CD4-positive, alpha-beta T cell treated with Interleukin-4 for 1 hour (primary cell): ENCODE data around the gene BACE1-AS.
"Not testable (repeated sequence)": the region's sequence is repeated elsewhere in the genome, so short reads cannot be mapped to it uniquely, and the experiment has no call there.

Experiments
- DNase-seq, 2 donors: peaks; one replicate each; pipeline ENCODE4 v3.0.0-alpha.2; 2020 to 2022

The BACE1-AS gene

GRCh38 chr11:117290809-117291396 is at the start of gene BACE1-AS:
Gene BACE1-AS (plus strand): TSS chr11:117291346.
- no peak for DNase-seq

DNA sequence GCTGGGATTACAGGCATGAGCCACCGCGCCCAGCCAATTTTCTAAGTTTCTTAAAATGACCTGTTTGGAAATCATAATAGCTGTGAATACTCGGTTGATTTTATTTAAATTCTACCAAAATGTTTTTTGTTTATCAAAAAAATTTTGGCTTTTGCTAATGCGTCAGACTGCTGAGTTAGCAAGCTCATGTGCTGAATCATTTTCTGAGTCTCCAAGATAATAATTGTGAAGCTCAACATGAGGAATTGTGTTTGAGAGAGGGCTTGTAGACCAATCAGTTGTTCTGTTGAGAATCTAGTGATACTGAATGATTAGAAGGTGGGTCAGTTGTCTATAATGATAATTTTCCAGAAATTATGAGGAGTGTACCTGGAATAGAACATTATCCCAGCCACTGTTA is 42.8 kb upstream of the BACE1-AS start:
- DNase-seq, result no peak

DNA sequence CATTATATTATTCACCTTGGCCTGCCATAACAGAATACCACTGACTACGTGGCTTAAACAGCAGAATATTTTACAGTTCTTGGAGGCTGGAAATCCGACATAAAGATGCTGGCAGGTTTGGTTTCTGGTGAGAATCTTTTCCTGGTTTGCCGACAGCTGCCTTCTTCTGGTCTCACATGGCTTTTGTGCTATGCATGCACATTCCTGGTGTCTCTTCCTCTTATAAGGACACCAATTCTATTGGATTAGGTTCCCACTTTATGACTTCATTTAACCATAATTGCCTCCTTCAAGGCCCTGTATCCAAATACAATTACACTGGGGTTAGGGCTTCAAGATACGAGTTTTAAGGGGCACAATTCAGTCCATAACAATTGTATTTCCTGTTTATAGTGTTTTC is 41.6 kb upstream of the BACE1-AS start:
- no peak for DNase-seq

GRCh38 chr11:117251506-117251905 is 39.6 kb upstream of the BACE1-AS start:
- no peak for DNase-seq

DNA sequence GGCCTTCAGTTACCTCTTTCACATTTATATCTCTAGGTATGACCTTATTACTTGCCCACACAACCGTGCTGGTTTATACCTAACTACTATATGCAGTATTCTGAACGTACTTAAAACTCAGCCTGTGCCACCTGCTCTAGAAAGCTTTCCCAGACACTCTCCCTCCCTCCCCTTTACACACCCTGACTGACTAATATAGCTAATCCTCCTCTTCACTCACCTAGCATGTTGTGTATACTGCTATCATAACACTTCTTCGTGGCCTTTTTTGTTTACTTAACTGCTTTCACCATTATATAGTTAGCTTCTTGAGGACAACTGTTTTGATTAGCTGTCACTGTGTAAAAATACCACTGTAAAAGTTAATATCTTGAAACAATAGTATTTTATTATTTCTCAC is 35.2 kb upstream of the BACE1-AS start:
- DNase-seq, result no peak

GRCh38 chr11:117256573-117256972 is 34.6 kb upstream of the BACE1-AS start:
- no peak for DNase-seq

- DNase-seq, result no peak
Measured at GRCh38 chr11:117258576-117258975, 32.6 kb upstream of the BACE1-AS start.

DNA sequence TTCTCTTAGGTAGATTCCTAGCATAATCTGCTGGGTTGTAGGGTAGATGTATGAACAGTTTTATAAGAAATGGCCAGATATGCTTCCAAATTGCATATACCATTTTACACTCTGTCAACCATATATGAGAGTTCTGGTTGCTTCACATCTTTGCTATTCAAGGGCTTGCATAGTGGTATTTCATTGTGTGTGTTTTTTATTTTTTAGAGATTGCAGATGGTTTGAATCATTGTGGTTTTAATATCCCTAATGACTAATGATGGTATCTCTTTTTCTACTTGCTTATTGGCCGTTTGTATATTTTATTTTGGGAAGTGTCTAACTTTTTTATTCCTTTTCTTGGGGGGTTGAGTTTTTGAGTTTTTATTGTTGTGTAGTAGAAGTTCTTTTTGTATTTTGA is 31.7 kb upstream of the BACE1-AS start:
- no peak for DNase-seq

DNA sequence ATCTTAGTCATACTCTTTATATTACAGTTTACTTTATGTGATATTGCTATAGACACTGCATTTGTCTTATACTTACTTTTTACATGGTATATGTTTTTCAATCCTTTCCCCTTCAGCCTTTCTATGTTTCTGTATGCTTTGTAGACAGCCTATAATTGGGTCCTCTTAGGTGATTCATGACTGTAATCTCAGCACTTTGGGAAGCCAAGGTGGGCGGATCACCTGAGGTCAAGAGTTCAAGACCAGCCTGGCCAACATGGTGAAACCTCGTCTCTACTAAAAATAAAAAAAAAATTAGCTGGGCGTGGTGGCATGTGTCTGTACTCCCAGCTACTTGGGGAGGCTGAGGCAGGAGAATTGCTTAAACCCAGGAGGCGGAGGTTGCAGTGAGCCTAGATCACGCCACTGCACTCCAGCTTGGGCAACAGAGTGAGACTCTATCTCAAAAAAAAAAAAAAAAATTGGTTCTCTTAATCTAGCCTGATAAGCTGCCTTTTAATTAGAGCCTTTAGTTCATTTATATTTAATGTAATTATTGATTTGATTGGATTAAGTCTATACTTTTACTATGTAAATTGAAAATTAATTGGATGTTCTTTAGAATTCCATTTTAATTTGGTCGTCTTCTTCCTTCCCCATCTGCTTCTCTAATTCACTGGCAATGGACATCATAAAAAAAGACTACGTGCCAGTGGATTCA is 26.4 kb upstream of the BACE1-AS start:
- not testable (repeated sequence) for DNase-seq

DNA sequence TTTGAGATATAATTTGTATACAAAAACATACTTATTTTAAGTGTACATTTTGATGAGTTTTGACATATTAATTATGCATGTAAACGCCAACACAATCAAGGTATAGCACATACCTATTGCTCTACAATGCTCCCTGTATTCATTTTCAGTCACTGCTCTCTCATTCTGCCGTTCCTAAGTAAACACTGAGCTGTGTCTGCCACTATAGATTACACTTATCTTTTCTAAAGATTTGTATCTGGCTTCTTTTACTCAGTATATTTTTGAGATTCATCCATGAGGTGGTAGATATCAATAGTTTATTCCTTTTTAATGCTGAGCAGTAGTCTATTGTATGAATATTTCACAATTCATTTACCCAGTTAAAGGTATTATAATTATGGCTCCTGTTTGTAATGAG is 25.4 kb upstream of the BACE1-AS start:
- no peak for DNase-seq

- no peak for DNase-seq
Measured at GRCh38 chr11:117269856-117270255, 21.3 kb upstream of the BACE1-AS start.

DNA sequence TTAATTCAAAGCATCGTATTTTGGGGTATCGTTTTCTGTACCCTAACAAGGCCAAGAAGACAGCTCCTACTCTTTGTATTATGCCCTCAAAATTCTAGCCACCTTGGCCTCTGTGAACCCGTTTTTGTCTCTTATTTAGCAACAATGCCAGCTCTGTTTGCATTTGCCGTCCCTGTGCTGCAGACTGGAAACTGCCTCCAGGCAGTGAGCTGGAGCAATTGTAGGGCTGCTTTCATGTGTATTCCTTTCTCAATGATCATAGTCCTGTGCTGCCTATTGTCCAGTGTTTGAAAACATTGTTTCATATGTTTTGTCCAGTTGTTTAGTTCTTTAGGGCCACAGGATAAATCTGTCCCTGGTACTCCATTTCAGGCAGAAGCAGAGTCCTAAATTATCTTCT is 19.9 kb upstream of the BACE1-AS start:
- DNase-seq, result no peak

DNA sequence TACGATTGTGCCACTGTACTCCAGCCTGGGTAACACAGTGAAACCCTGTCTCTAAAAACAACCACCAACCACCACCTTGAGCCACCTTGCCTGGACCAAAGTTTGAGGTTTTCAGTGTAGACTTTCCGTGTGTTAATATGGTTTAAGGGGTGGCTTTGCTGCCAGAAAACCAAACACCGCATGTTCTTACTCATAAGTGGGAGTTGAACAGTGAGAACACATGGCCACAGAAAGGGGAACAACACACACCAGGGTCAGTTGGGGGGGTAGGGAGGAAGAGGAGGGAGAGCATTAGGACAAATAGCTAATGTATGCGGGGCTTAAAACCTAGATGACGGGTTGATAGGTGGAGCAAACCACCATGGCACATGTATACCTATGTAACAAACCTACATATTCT is 19.0 kb upstream of the BACE1-AS start:
- not testable (repeated sequence) for DNase-seq

DNA sequence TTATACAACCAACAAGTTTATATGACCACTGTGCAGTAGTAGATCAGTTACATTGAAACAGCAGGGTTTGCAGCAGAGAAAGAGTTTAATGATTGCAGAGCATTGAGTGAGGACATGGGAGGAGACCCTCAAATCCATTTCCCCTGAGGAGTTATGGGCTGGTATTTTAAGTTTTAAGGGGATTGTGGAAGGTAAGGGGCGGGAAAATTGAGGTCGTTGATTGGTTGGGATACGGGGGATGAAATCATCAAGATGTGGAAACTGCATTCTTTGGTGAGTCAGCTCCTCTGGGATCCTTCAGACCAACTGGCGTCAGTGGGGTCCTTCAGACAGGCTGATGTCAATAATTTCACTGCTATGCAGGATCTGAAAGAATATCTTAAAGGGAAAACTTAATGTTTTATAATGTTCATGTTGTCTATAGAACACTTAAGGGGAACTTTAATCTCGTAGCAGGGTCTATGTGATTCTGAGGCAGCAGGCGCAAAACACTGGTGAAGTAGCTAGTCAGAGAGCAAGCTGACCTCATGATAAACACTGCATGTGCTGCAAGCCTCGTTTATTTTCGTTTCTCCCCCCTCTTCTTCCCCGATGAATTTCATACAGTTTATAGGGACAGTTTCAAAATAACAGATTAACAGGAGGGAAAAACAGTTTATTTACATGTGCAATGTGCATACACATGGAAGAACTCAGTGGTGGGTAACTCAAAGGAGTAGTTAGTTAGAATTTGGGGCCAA is 17.4 kb upstream of the BACE1-AS start:
- no peak for DNase-seq

DNA sequence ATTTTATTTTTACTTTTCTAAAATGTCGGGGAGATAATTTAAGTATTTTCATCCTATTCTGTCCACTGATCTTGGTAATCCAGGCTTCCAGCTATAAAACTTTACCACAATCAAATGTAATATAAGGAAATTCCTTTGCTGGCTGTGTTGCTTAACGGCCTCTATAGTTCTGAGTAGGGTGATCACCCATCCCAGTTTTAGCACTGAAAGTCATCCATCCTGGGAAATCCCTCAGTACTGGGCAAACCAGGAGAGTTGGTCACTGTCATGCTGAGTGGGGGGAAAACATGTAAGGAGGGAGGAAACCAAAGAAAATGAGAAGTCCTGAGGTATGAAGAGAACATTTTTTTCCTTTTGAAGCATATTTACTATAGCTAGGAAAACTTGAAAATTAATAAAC is 12.8 kb upstream of the BACE1-AS start:
- no peak for DNase-seq

DNA sequence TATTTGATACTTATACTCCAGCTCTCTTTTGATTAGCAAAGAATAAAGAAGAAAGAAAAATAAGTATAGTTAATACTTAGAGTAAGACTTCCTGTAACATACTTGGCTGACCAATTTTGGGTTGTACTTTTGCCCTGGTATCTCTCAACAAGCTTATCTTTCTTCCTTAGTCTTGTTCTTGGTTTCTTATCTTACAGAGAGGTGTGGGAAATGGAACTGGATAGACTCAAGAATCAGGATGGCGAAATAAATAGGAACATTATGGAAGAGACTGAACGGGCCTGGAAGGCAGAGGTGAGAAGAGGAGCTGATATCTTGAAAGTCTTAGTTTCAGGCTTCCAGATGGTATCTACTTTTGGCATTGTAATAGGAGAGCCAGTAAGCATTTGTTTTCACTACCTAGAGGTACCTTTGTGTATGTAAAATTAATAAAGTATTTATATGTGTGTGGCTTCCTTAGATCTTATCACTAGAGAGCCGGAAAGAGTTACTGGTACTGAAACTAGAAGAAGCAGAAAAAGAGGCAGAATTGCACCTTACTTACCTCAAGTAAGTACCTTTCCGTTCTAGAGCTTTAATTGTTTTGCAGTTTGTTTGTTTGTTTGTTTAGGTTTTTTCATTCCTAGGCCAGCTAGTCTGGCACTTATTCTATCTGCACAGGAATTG is 11.3 kb upstream of the BACE1-AS start:
- peak in 1 of 2 donors; percentile 51 for DNase-seq

- DNase-seq, result no peak
Measured at GRCh38 chr11:117281159-117281558, 10.0 kb upstream of the BACE1-AS start.

DNA sequence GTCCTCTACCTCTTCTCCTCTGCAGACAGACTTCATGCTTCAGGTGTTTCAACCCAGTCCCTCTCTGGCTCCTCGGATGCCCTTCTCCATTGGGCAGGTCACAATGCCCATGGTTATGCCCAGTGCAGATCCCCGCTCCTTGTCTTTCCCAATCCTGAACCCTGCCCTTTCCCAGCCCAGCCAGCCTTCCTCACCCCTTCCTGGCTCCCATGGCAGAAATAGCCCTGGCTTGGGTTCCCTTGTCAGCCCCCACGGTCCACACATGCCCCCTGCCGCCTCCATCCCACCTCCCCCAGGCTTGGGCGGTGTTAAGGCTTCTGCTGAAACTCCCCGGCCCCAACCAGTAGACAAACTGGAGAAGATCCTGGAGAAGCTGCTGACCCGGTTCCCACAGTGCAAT is 9.3 kb upstream of the BACE1-AS start:
- DNase-seq, result no peak

- DNase-seq, result no peak
Measured at GRCh38 chr11:117282956-117283355, 8.2 kb upstream of the BACE1-AS start.

GRCh38 chr11:117284053-117284452 is 7.1 kb upstream of the BACE1-AS start:
- no peak for DNase-seq

DNA sequence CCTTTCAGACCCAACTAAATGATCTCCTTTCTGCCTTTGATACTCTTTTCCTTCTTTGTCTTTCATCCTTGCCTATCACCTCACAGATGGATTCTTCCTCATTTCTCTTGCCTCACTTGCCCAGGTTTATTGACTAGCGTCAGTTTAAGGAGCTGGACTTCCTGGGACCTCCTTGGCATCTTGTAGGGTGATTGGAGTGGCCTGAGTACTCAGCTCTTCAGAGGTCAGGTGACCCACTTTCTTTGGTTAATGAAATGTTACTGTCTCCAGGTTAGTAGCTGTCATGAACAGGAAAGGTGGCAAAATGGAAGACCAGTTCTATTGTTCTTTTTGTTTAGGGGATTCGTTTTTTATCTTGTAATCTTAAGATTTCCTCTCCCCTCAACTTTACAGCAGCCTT is 4.6 kb upstream of the BACE1-AS start:
- no peak for DNase-seq

DNA sequence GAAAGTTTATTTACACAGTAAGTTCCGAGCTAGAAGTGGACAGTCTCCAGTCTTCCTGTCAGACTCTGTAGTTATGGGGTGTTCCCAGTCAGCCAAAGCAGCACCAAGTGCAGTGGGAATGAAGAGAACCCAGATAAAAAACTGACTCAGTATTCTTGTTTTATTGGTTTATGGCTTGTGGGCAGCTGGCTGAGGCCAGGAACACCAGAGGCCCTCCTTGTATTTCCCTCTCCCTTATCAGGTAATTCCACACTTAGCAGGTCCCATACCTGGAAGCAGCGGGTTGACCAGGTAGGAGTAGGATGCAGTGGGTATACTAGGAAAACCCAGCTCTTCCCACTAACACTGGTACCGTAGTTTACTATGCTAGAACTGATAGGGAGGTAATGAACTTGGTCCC is 3.5 kb upstream of the BACE1-AS start:
- DNase-seq, result no peak

DNA sequence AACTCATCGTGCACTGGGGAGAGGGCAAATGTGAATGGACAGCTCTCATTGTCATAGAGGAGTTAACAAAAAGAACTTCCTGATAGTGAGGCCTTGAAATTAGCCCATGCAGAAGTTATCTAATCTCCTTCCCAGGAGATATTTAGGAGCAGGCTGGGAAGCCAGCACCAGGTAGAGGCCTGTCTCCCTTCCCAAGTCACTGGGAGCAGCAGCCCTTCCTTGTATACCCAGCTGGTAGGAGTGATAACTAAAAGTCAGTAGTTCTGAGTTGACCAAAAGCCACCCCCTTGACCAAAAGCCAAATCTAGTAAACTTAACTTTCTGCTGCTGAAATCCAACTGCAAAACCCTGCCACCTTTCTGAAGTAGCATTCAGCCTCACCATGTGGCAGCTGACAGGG is 1.4 kb upstream of the BACE1-AS start:
- no peak for DNase-seq

DNA sequence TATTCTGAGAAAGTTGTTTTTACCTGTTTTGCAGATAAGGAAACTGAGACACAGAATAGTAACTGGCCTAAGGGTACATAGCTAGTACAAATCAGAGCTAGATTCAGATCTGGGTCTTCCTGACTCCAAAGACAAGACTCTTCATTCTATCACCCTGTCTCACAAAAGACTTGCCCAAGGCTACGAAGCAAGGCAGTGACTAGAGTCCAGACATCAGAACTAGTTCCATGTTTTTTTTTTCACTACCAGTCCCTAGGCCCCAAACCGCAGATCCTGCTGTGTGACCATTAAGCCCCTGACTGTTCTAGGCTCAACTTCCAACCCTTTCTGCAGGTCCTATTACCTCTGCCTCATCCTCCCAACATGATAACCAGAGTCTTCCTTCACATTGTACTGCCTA is 1.5 kb downstream of the BACE1-AS start:
- no peak for DNase-seq
